Measurements from ENCODE around the gene SRSF7.
A peak's percentile ranks its signal among the peaks of the same experiment; 100 is the strongest.
"Not testable (repeated sequence)": the region's sequence is repeated elsewhere in the genome, so short reads cannot be mapped to it uniquely, and the experiment has no call there.

The SRSF7 gene

GRCh38 chr2:38750891-38751595 is at the start of gene SRSF7:
SRSF7 (minus strand) TSS chr2:38751361; CDS start chr2:38751256, 105 bp downstream.
- DNase-seq: peak; percentile 98

DNA sequence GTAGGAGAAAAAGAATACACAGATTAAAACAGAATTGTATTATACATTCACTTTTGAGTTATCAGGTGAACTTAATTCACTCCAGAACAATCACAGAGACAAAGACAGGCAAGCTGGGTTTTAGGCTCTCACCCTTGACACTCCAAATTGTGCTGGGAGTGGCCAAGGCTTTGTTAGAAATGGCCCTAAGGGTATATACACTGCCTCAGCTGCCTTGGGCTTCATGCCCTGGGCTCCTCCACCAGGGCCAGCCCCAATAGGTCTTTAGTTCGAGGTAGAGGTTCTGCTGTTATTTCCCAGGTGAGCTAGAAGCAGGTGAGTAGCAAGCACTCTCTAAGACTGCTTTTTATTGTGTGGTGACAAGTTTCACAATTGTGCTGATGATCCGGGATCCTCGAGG is 46.8 kb upstream of the SRSF7 start:
- no peak for DNase-seq

DNA sequence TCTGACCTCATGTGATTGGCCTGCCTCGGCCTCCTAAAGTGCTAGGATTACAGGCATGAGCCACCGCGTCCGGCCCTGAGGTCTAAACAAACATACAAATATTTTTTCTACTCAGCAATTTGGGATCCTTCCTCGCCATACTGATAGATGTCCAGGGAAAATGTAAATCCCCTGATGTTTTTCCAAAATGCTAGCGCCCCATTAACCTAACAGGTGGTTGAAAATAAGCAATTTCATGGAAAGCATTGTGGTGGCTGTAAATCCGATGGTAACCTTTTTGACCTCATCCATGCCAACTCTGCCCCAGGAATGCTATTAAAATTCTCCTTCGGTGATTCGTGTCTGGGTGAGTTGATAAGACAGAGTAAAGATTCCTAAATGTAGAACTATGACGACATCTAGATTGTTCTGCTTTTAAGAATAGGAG is 46.1 kb upstream of the SRSF7 start:
- DNase-seq: no peak

GRCh38 chr2:38795016-38795415 is 43.9 kb upstream of the SRSF7 start:
- DNase-seq: not testable (repeated sequence)

DNA sequence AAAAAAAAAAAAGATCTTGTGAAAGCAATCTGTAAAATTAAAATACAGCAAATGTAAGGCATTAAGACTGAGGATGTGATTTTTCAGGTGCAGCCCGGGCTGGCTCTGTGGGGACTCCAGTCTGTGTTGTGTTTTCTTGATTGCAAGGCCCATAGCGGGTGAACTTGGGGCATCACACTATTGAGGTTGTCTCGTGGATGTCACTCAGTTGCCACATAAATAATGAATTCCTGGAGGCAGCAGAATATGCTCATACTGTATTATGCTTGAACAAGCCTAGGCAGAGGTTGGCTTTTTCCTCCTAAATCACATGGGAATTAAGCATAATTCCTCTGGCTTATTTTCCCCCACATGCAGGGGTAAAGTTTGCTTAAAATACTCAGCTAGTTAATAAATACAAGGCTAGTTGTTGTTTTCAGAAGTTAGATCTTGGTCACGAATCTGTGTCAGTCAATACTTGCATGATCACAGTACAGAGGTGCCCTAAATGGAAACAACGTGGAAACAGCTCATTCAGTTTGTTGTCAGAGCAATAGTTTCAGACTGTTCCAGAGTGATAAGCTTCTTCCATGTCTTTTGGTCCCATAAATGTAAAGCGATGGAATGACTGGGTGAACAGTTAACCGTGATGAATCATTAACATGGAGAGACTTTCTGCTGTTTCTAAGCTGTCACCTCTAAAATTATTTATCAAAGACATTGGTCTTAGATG is 43.2 kb upstream of the SRSF7 start:
- DNase-seq: no peak

- DNase-seq: no peak
Observed at GRCh38 chr2:38793511-38793910, 42.4 kb upstream of the SRSF7 start.

GRCh38 chr2:38792751-38793150 is 41.6 kb upstream of the SRSF7 start:
- no peak for DNase-seq

DNA sequence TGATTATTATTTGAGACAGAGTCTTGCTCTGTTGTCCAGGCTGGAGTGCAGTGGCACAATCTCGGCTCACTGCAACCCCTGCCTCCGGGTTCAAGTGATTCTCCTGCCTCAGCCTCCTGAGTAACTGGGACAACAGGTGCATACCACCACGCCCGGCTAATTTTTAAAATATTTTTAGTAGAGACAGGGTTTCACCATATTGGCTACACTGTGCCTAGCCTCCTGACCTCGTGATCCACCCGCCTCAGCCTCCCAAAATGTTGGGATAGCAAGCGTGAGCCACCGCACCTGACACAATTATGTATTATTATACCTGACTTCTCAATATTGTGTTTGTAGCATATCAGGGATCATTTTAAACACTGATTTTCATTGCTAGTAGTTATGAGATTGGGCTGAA is 41.2 kb upstream of the SRSF7 start:
- not testable (repeated sequence) for DNase-seq

- no peak for DNase-seq
Observed at GRCh38 chr2:38791744-38792143, 40.6 kb upstream of the SRSF7 start.

DNA sequence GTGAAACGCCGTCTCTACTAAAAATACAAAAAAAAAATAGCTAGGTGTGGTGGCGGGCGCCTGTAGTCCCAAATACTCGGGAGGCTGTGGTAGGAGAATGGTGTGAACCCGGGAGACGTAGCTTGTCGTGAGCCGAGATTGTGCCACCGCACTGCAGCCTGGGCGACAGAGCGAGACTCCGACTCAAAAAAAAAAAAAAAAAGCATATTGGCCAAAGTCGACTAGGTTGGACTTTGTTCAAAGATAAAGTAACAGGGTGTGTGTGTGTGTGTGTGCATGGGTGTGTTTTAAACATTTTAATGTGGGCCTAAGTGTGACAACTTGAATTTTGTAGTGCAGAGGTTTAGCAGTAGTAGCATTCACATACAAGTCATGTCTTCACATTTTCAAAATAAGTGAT is 38.5 kb upstream of the SRSF7 start:
- no peak for DNase-seq

DNA sequence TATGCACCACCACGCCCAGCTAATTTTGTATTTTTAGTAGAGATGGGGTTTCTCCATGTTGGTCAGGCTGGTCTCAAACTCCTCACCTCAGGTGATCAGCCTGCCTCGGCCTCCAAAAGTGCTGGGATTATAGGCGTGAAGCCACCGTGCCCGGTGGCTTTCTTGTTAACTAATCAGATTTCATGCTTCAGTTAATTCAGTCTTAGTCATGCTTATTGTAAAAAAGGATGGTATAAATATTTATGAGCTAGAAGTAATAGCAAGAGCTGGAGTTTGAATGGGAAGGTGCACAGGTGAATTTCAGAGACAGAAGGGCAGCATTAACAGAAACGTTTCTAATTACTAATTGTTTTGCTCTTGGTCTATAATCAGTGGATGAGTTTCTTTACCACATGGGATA is 37.1 kb upstream of the SRSF7 start:
- no peak for DNase-seq

- no peak for DNase-seq
Observed at GRCh38 chr2:38783586-38783985, 32.4 kb upstream of the SRSF7 start.

DNA sequence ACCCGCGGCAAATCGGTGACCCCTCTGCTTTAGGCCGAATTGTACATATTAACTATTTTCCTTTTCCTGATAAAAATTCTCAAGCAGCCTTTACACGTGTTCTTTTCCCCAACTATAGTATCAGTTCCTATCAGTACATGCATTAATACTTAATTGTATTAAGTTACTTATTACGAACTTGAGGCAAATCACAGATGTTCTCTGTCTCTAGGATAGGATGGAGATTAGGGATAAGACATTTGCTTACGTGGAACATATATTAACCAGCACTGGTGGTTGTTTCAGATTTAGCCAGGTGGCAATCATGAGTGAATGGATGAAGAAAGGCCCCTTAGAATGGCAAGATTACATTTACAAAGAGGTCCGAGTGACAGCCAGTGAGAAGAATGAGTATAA is 27.5 kb upstream of the SRSF7 start:
- DNase-seq: no peak

DNA sequence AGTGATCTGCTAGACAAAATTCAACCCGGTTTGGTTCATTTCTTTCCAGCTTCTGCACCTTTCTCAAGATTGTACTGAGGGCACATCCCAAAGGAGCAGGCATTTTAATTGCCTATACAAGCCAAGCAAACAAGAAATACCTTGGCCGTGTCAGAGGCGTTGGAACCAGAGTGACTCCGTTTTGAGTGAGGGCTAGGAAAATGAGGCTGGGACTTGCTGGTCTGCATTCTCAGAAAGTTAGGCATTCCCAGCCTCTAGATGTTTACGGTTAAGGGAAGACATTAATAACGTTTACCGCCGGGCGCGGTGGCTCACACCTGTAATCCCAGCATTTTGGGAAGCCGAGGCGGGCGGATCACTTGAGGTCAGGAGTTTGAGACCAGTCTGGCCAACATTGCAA is 25.4 kb upstream of the SRSF7 start:
- DNase-seq: no peak

DNA sequence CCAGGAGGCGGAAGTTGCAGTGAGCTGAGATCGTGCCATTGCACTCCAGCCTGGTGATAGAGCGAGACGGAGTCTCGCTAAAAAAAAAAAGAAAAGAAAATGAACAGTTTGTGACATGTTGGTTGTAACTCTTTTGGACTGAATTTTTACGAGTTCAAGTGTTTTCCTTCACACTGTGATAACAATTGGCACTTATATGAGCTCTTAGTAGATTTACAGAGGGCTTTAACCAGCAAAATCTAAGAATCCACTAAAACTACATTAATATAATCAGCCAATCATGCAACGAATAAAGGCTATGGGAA is 24.7 kb upstream of the SRSF7 start:
- no peak for DNase-seq

GRCh38 chr2:38775097-38775920 is 24.1 kb upstream of the SRSF7 start:
- no peak for DNase-seq

DNA sequence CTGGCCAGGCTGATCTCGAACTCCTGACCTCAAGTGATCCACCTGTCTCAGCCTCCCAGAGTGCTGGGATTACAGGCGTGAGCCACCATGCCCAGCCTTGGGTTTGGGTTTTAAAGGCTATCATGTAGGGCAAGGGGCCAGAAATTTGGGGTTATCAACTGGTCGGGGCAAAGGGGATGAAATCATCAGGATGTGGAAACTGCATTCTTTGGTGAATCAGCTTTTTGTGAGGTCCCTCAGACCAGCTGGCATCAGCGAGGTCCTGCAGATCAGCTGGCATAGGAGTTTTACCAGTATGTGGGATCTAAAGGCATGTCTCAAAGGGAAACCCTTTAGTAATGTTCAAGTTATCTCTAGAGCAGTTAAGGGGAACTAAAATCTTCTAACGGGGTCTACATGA is 20.5 kb upstream of the SRSF7 start:
- DNase-seq: no peak

DNA sequence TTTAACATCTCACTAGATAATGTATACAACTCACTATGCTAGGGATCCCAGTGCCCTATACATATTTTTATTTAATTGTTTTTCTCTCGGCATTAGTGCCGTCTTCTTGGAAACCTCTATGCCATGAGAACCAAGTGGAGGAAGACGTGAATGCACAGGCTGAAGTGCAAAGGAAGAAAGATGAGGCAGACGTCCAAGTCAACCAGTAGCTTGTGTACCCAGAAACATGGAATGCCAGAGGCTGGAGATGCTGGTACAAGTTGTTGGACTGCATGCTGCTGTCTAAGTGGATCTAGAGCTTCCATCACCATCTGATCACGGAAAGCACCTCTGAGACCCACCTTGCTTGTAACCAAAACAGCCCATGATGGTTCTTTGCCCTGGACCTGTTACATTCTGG is 14.4 kb upstream of the SRSF7 start:
- no peak for DNase-seq

DNA sequence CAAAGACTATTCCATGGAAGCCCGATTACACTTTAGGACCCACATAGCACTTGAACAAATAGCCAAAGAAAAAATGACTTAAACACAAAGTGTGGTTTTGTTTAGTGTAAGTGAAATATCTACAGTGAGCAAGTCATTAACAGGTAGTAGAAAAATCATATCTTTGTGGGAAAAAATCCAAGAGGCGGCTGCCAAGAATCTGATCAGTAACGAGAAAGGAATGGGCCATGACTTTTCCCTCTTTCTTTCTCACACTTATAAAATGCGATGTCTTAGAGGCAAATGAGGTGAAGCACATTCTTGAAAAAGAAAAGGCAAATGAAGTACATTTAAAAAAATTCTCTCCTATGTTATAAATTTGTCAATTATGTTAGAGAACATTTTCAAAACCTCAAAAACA is 14.0 kb upstream of the SRSF7 start:
- no peak for DNase-seq

DNA sequence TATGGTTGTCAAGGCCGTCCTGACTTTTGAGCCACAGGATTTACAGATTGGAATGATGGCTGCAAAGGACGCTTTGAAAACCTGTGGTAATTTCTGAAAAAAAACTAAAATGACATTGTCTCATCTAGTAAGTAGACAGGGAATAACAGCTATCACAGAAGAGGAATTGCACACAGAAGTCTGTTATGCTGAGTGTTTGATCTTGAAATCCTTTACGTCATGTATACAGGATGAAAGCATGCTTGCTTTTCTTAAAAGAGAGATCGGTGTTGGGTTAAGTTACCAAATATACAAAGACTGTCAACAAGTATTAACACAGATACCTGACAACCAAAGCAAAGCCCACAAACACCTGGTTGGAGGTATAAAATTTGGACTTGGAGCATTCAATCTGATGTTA is 12.6 kb upstream of the SRSF7 start:
- DNase-seq: no peak

DNA sequence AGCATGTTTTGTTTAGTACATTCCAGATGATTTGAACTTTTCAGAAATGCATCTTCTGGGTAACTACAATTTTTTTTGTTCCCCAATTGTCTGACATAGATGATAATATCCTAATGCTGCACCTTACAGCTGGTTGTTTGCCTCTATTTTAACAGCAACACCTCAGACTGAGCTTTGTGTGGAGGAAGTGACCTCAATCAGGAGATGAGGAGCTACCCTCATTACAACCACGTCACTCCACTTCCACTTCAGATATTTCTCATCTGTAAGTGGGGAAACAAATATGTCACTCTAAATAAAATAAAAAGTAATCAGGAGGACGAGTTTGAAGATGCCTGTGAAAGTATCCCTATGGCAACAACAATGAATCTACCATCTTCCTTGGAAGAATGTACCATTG is 12.1 kb upstream of the SRSF7 start:
- DNase-seq: no peak

DNA sequence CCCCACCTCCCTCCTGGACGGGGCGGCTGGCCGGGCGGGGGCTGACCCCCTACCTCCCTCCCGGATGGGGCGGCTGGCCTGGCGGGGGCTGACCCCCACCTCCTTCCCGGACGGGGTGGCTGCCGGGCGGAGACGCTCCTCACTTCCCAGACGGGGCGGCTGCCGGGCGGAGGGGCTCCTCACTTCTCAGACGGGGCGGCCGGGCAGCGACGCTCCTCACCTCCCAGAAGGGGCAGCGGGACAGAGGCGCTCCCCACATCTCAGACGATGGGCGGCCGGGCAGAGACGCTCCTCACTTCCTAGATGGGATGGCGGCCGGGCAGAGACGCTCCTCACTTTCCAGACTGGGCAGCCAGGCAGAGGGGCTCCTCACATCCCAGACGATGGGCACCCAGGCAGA is 4.7 kb upstream of the SRSF7 start:
- DNase-seq: not testable (repeated sequence)

GRCh38 chr2:38754506-38754905 is 3.3 kb upstream of the SRSF7 start:
- no peak for DNase-seq

- no peak for DNase-seq
Observed at GRCh38 chr2:38754049-38754448, 2.9 kb upstream of the SRSF7 start.

All from stimulated activated CD4-positive, alpha-beta T cell treated with anti-CD3 and anti-CD28 coated beads, Interleukin-12 subunit alpha, Interleukin-12 subunit beta, amount 100 ng/mL, for 4 hours (primary cell).